DMS 273 (cell line): Measurements from ENCODE around the gene TCFL5.

Experiments used
- DNase-seq: peaks from one replicate; lab custom pipeline; 2025; ENCODE audit not compliant: unreplicated experiment; lab: John Stamatoyannopoulos, UW

The TCFL5 gene

DNA sequence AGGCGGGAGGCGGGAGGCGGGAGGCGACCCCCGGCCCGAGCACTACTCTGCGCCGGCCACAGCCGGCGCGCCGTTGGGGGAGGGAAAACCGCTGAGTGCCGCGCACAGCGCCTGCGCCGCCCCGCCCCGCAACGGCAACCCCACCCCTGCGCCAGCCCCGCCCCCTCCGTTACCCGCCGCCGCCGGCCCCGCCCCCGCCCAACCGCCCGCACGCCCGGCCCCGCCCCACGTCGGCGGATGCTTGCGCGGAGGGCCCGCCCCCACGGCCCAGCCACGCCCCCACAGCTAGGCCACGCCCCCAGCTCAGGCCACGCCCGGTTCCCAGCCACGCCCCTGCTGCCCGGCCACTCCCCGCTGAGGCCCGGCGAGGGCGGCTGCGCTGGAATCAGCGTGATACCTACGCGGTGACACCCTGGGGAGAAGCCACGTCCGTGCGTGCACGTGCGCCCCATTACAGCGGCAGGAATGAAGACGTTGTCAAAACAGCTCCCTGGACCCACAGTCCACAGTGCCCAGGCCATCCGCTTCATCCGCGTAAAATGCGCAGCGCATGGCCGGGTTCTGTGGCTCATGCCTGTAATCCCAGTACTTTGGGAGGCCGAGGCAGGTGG, at the start of gene TCFL5:
TSS of gene TCFL5 (minus strand) at position 97 of the 611 bp plus-strand sequence. CDS start 152 bp downstream, outside the sequence.
- DNase-seq = peak; percentile 89

DNA sequence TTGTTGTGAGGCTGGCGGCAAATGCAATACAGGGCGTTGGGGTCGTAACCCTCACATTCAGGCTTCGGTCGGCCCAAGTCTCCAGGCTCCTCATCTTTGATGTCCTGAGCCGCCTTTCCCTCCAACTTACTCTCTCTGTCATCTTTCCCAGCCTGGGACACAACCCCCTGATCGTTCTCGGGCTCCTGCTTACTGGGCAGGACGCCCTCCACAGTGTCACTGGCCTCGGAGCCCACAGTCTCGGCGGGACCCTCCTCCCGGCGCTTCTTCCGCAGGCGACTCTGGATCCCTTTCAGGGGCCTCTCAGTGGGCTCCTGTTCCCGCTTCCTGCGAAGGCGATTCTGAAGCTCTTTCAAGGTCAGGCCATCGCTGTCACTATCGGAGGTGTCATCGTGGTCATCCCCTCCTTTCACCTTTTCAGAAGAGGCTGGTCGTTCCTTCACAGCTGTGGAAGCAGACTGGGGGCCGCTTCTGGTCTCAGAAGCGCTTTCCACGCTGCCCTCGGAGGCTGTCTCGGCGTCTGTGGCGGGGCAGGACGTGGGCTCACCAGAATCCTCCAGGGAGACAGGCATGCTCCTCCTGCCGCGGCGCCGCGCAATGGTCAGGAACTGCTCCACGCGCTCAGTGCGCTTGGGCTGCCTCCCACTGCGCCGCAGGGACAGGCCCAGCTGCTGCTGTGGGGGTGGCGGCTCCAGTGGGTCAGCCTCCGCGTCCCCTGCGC, 49.3 kb upstream of the TCFL5 start:
- no peak for DNase-seq

DNA sequence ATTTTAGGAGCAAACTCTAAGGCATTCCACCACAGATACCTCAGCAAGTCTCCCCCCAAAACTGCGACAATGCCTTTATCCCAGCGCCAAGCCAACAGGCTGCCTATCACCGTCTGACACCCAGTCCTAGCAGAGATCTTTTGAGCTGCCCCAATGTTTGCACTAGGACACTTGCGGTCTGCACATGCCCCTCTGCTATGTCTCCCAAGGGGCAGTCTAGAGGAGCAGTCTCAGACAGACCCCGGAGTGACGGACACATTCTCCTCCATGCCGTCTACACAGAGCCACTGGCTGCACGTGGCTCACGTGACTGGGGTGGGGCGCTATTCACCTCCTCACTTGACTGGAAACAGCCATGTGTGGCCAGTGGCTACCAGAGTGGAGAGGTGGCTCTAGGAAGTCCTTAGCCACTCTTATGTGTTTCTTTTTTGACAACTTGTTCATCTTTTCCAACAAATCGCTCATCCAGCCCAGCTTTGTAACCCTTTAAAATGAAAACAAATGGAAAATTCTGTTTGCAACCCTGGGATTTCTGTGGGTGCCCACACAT, 48.7 kb upstream of the TCFL5 start:
- DNase-seq = no peak

DNA sequence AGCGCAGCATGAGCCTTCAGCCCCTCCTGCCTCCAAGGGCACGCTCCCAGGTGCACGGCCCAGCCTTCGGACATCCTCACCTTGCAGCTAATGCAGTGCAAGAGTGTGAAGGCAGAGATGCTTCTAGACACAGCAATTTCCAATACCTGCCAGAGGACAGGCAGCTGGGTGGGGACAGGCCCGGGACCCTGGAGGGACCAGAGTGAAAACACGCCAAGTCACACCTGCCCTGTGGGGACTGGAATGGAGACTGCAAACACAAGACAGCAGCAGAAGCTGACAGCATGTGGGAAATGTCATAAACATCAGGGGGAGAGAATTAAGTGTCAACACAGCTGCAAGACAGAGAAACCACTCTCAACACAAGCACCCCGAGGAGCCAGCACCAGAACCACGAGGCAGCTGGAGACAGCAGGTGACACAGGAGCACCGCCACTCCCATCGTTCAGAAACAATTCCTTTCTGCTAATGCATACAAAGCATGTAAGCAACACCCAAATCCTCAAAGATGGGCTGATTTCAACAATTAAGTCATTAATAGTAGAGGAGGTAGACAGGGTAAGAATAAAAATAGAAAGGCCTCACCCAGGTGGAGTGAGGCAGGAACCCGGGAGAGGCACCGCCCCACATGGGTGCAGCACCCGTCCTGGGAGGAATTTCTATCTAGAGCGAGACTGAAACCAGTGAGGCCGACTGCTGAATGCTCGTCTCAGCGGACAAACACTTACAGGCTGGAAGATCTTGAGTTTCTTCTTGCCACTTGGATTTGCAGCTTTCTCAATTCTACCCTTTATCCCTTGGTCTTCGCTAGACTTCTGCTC, 47.6 kb upstream of the TCFL5 start:
- DNase-seq = no peak

DNA sequence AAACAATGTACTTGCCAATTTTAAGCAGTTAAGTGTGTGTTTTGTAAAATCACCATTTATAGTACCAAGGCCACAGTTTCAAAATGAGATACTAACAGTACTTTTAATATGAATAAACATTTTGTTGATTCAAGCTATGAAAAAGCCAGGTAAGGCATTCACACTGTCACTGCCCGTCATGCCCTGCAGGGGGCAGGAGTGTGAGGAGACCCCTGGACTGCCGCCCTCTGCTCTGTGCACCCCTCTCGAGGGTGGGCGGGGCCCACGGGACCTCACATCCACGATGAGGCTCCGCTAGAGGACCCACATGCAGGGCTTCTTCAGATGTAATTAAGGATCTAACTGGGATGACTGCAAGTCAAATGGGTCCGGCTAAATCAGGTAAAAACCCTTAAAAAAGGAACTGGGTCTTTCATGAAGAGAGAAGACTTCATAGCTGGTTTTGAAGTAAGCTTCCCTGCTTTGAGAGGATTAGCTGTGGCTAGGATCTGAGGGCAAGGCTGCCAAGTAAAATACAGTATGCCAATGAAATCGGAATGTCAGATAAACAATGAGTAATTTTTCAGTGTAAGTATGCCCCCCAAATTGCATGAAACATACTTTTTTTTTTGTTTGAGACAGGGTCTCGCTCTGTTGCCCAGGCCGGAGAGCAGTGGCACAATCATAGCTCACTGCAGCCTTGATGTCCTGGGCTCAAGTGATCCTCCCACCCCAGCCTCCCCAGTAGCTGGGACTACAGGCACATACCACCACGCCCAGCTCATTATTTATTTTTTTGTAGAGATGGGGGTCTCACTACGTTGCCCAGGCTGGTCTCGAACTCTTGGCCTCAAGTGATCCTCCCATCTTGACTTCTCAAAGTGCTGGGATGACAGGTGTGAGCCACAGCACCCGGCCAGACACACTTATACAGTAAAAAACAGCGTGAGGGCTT, 46.0 kb upstream of the TCFL5 start:
- DNase-seq = peak; percentile 51

DNA sequence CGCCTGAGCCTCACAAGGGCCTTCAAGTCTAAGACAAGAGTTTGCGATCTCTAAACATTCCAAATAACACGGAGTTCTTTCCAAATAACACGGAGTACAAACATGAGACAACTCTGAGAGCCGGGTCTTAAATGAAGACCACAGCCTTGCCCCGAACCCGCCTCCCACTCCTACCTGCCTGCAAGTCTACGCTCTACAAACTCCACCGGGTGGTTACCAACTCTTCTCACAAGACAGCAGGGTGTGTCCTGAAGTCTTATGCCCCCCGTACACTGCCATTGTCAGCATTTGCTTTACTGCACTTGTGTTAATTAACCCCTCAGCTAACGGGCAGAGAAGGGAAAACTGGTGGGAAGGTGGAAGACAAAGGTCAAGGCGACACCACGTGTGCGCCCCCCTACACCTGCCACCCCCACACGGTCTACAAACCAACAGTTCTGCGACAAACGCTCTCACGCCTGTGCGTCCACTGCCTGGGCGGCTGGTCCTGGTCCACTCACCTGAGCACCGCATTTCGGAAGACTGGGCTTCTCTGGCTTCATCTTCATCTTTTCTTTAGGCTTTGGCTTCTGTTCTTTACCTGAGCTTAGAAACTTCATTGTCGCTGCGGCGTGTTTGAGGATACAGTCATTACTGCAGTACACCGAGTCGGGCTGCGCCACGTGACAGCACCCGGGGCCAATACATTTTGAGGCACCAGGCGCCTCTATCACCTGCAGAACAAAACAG, 45.2 kb upstream of the TCFL5 start:
- no peak for DNase-seq

DNA sequence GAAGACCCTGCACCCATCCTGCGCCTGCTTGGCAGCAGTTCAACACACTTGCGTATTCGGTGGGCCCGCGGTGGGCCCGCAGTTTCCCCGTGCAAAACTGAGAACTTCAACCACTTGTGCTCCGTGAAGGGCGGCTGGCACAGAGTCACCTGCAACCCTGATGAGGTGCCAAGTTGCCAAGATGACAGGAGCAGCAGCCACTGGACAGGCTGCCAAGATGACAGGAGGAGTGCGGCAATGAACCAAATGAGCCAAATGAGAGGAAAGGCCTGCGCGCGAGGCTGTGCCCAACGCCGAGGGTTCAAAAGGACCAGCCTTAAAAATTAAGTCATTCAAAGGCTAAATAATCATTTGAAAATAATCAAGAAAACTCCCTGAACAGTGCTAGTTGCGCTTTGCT, 44.6 kb upstream of the TCFL5 start:
- no peak for DNase-seq

DNA sequence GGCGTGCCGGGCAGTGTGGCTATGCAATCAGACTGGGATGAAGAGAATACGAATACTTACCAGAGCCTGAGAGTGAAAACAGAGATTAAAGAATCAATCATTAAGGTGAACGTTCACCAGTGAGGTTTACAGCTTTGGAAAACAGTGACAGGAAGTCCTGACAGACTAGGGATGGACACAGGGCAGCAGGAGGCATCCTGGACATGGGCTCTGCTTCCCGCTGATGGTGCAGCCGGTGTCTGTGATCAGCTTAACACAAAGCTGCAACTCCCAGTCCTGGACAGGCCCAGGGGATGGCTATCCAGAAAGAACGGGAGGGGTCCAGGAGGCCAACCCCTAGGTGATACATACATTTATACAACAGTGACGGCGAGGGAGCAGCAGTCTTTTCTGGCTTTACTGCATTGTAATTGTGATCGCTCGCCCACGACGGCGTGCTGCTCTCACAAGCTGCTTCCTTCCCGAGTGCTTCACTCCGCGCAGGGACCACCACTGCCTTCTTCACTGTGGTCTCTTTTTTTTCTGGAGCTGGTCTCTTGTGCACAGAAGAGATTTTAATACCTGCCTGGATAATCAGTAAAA, 44.0 kb upstream of the TCFL5 start:
- DNase-seq = no peak

DNA sequence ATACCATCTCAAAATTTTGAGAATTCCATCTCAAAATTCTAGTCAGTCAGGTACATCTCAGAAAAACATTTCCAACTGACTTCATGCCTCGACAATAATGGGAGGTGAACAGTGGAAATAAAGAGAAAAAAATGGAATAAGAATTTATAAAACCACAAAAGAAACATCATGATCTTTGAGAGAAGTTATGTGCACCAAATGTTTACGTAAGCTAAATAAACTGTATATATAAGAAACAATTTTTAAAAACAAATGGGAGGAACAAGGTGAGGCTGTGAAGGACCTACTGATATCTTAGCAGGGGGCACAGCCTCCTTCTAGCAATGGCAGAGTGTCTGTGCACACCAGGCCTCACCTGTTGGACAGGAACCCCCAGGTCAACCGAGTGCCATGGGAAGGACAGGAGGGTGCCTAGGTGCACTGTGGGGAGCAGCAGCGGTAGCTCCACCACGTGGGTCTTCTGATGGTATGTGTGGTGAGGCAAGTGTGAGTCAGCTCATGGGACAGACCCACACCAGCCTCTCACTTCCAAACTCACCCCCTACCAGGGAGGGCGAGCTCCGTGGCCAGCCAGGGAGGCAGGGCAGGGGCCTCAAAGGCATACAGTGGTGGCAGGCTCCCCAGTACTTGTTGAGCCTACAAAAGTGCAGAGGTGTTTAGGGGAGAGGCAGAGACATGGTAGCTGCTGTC, 41.4 kb upstream of the TCFL5 start:
- DNase-seq = no peak

DNA sequence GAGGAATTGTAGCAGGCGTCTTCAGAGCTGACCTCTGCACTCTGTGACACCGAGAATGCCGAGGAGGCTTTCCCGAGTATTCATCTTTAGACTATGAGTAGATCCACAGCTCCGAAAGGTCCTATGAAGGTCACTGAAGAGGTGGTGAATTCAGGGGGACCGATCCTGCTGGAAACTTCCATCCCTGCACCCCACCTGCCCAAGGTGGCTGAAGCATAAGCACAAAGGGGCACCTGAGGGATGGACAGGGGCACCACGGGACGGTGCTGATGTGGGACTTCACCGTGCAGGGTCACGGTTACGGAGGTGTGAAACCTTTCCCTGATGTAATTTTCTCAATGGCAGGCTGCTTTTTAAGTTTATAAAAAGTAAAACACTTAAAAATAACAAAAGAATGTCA, 40.3 kb upstream of the TCFL5 start:
- DNase-seq = no peak

DNA sequence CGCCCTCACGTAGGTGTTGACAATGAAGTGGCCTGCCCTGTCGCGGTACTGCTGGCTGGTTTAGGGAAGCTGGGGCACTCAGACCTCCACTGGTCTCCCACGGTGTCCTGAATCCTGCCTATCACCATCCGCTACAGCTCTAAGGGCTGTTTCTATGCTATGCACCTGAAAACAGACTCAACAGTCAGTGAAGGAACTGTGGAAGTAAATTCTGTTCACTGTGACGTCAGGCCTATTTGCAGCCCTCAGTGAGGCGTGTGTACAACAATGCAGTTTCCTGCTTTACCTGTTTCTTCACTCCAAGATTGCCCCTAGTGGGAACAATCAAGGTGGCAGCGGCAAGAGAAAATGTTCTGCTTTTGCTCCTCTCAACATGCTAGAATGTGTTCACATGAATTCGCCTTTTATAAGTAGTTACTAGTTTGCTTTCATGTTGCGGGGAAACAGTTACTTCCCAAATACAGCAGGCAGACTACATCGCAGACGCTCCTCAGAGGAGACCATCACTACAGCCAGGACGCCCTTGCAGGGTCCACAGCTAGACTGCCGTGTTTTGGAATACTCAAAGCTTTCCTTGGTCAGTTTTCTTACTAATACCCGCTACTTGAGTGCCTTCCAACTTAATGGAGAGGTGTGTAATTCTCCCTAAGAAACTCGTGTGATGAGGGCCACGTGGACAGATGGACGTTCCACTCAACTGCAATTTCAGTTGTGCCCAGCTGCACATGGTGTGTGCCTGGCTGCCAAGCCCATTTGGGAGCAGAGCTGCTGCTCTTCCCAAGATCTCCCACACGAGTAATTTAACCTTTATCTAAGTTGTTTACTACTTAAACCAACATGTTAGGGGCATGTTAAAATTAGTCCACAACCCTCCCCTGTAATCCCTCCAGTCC, 39.3 kb upstream of the TCFL5 start:
- peak; percentile 67 for DNase-seq

DNA sequence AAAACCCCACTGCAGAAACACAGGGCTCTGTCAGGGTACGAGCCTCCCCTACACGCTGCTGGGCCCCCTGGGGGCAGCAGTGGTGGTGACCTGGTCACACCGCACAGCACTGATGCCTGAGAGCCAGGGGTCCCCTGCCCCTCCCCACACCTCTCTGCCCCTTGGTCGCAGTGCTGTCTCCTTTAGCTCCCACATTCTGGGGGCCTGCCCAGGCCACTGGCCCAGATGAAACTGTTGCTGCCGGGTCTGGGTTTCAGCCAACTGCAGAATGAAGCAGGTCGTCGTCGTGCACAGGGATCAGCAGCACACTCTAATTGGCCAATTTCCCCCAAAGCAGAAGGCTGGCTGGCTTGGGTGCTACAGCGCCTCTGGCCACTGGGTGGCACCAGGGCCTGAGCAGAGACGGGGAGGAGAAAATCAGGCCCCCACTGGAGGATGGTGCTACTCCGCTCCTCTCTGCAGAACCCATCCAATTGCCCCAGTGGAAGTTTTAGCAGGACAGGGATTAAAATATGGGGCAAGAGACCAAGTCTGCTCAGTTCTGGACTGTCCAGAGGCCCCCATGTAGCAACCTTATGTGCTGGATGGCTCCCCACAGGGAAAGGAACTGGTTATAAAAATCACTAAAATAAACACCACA, 38.5 kb upstream of the TCFL5 start:
- DNase-seq = peak; percentile 92

DNA sequence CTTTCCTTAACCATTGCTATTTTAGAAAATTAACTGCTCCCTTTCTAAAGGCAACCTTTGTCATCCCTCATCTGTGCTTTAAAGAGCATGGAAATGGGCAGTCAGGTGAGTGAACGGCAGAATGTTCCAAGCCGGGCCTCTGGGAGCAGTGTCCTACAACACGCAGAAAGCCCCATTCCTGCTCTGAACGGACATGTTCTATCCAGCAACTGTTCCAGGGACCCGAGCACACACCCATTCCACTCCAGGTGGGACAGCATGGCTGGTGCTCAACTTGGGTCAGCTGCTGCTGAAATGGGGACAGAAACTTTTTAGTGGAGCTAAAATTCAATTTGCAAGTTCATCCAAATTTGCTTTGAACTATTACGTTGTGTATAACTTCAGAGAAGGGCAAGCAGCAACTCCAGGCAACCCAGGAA, 38.0 kb upstream of the TCFL5 start:
- peak; percentile 46 for DNase-seq

DNA sequence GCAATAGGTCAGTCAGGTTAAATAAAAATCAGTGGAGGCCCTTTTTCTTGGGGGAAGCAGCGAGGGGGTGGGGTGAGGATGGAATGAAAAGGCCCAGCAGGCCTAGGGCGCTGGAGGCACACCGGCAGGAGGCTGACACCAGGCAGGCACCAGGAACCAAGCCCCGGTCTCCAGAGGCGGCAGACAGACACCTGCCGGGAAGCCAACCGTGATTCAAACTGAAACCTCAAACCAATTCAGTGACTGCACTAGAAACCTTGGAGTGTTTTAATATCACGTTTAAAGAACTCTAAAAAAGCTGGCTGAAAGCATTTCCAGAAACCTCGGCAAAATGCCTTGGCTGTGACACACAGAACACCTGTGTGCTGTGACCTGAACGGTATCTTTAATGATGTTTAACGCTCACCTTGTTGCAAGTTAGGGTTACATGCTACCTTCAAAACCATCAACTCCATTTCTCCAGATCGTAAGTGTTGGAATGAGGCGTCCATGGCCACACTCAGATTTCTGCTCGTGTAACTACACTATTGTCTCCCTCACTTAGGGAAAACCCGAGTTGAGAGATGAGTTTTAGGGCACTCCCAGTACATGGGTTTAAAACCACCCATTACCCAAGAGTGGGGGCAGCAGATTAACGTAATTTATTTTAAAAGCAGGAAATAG, 37.5 kb upstream of the TCFL5 start:
- no peak for DNase-seq

DNA sequence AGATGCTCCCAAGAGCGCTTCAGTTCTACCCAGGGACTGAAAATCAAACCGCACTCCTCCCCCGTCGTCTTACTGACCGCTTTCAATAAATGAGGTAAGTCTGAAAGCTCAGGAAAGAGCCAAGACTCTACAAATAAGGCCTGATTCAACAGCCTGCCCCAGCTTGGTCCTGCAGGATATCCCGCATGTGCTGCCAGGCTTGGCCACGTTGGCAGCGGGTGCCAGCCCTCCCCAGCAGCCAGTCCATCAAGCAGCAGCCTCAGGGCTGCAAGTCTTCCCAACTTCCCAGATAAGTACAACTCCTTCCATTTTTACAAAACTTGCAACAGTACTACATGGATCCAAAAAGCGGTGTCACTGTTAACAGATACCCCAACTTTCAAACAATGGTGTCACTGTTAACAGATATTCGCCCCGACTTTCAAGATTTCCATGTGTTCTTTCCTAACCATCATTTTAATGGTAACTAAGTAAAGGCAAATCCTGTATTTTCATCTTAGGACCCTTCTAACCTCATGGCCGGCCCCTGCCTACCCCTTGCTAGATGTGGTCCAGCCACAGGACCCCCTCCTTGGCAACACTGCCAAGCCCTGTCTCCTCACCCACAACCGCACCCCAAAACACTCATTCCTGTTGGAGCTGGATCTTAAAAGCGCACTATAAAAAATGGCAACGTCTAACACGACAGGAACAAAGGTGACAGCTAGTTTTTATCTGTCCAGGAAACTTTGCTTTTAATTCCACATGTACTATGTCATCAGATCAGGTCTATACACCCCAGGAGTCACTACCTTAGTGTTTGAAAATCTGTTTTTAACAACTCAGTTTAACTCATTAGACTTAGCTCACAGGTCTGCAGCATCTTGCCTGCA, 36.7 kb upstream of the TCFL5 start:
- peak; percentile 77 for DNase-seq

DNA sequence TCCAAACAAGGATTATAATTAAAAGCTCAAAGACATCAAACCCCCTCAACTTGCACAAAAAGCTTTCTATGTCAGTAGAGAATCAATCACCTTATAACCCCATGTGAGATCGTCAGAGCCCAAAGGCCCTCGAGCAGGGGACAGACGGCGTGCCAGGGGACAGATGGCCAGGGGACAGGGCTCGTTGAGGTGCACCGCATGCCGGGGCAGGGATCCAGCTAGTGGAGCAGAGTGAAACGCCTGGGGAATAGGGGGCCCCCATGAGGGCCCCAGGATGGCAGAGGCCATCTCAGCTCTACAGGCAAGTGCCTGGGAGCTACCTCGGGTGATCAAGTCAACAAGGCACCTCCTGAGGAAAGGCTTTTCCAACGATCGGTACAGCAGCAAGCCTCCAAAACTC, 36.0 kb upstream of the TCFL5 start:
- peak; percentile 77 for DNase-seq
